HCT116 (cell line): ENCODE data around the gene MTG2. TPM values are rescaled to one million over a fixed set of nuclear protein-coding genes. Genes with fewer than 3 reads are reported as not detected.

Experiments
- ATAC-seq: fragments of 200-7000 bp; cut with Tn5 transposase; 2 replicates; pipeline ENCODE4 v1.9.1; 2020; ENCODE audit warnings: mild to moderate bottlenecking, moderate library complexity
- BruUV-seq: library from RNA; stranded (reverse); fragments of 400-500 nt; replicated peaks from 2 replicates; lab custom pipeline; 2021; lab: Mats Ljungman, UMichigan
- CTCF ChIA-PET: fragments of 300-600 bp; sonication (Branson Sonifier 250); formaldehyde crosslinking; loops from one replicate; lab custom pipeline; 2021; ENCODE audit warnings: antibody characterized with exemption; lab: Charles Lee
- POLR2A ChIA-PET: fragments of 300-600, 350-600 bp; sonication (Branson Sonifier 250); formaldehyde crosslinking; loops from one replicate; lab custom pipeline; 2021; ENCODE audit warnings: antibody characterized with exemption; lab: Charles Lee
- RAD21 ChIA-PET, 2 experiments: fragments of 300-600 bp; sonication (Branson Sonifier 250); formaldehyde crosslinking; loops; one replicate each; lab custom pipeline; 2023; ENCODE audit warnings: low total read pairs in 2 of 2; ENCODE audit not compliant: uncharacterized antibody in 2 of 2, unreplicated experiment in 2 of 2, low non-redundant PET in 1 of 2; lab: Charles Lee
- DNase-seq: peaks from one replicate; pipeline ENCODE4 v3.0.0-alpha.2; 2010; ENCODE audit warnings: low read depth, low spot score
- H2AFZ ChIP-seq: fragments of 200-600 bp; shearing (Covaris generic), sonication (generic); 2 replicates; pipeline ENCODE4 v1.6.1; 2017; ENCODE audit warnings: low read depth, mixed run types, mixed read lengths, antibody characterized with exemption, low read length; ENCODE audit not compliant: poor library complexity, severe bottlenecking
- H3K27ac ChIP-seq: 2 replicates; pipeline ENCODE4 v1.5.1; 2012; ENCODE audit warnings: low read depth, low read length
- H3K27me3 ChIP-seq: fragments of 200-600 bp; sonication (generic); 2 replicates; pipeline ENCODE4 v1.6.1; 2016; ENCODE audit warnings: mixed run types, low read length, mixed read lengths; ENCODE audit not compliant: insufficient read depth
- H3K36me3 ChIP-seq, 2 experiments: fragments of 200-500 bp in 1 of 2; fragments of 200-600 bp in 1 of 2; sonication (Bioruptor generic) in 1 of 2; sonication (generic) in 1 of 2; 2 replicates each; pipeline versions ENCODE4 v1.5.1 to v1.6.1; 2014 to 2016; ENCODE audit warnings: low read length in 2 of 2, inconsistent platforms in 1 of 2, mixed read lengths in 1 of 2, mixed run types in 1 of 2; ENCODE audit not compliant: insufficient read depth in 2 of 2, control insufficient read depth in 1 of 2
- H3K4me1 ChIP-seq, 2 experiments: fragments of 200-600 bp in 1 of 2; sonication (generic) in 1 of 2; 2 replicates each; pipeline versions ENCODE4 v1.5.1 to v1.6.1; 2012 to 2017; ENCODE audit warnings: low read length in 2 of 2, inconsistent platforms in 1 of 2, mild to moderate bottlenecking in 1 of 2, mixed read lengths in 1 of 2, mixed run types in 1 of 2, moderate library complexity in 1 of 2; ENCODE audit not compliant: insufficient read depth in 2 of 2, control insufficient read depth in 1 of 2
- H3K4me2 ChIP-seq: fragments of 200-600 bp; sonication (generic); 2 replicates; pipeline ENCODE4 v1.6.1; 2017; ENCODE audit warnings: mixed run types, low read length, mixed read lengths
- H3K4me3 ChIP-seq, 2 experiments: fragments of 200-600 bp in 1 of 2; sonication (generic) in 1 of 2; replicated peaks in 1 of 2; 2 replicates each; pipeline ENCODE4 v1.5.1; 2011 to 2016; ENCODE audit warnings: low read length in 2 of 2, control low read depth in 1 of 2, low read depth in 1 of 2, mild to moderate bottlenecking in 1 of 2, mixed read lengths in 1 of 2, mixed run types in 1 of 2
- H3K79me2 ChIP-seq: fragments of 200-600 bp; sonication (generic); 2 replicates; pipeline ENCODE4 v1.6.1; 2017; ENCODE audit warnings: mild to moderate bottlenecking, mixed run types, low read length, moderate library complexity, mixed read lengths; ENCODE audit not compliant: insufficient read depth
- H3K9ac ChIP-seq: fragments of 200-600 bp; sonication (generic); 2 replicates; pipeline ENCODE4 v1.6.1; 2016; ENCODE audit warnings: low read length, mixed read lengths
- H3K9me2 ChIP-seq: fragments of 200-600 bp; sonication (generic), shearing (Covaris generic); 2 replicates; pipeline ENCODE4 v1.6.1; 2017; ENCODE audit warnings: mixed run types, mild to moderate bottlenecking, moderate library complexity; ENCODE audit not compliant: insufficient read depth
- H3K9me3 ChIP-seq, 2 experiments: fragments of 200-500 bp in 1 of 2; fragments of 200-600 bp in 1 of 2; sonication (Bioruptor generic) in 1 of 2; sonication (generic) in 1 of 2; 2 replicates each; pipeline ENCODE4 v1.6.1; 2014 to 2017; ENCODE audit warnings: low read length in 2 of 2, mixed read lengths in 2 of 2, inconsistent platforms in 1 of 2, low read depth in 1 of 2, mild to moderate bottlenecking in 1 of 2, mixed run types in 1 of 2, moderate library complexity in 1 of 2; ENCODE audit not compliant: control insufficient read depth in 1 of 2, insufficient read depth in 1 of 2
- H4K20me1 ChIP-seq: fragments of 200-600 bp; sonication (generic), shearing (Covaris generic); 2 replicates; pipeline ENCODE4 v1.6.1; 2017; ENCODE audit warnings: mixed run types, mild to moderate bottlenecking, moderate library complexity; ENCODE audit not compliant: insufficient read depth
- CBX3 ChIP-seq: IDR thresholded peaks from 2 replicates; pipeline ENCODE4 v1.6.1; 2012; ENCODE audit warnings: low read depth
- CEBPB ChIP-seq: IDR thresholded peaks from 2 replicates; pipeline ENCODE4 v1.6.1; 2012; ENCODE audit warnings: low read depth
- EGR1 ChIP-seq: IDR thresholded peaks from 2 replicates; pipeline ENCODE4 v1.6.1; 2012; ENCODE audit warnings: low read depth
- ELF1 ChIP-seq: IDR thresholded peaks from 2 replicates; pipeline ENCODE4 v1.6.1; 2012; ENCODE audit warnings: low read depth, borderline replicate concordance
- EZH2 ChIP-seq: fragments of 200-600 bp; sonication (generic); IDR thresholded peaks from 2 replicates; pipeline ENCODE4 v1.6.1; 2017; ENCODE audit warnings: antibody characterized with exemption, mixed run types
- FOSL1 ChIP-seq: IDR thresholded peaks from 2 replicates; pipeline ENCODE4 v1.6.1; 2012; ENCODE audit warnings: low read depth
- JUND ChIP-seq: IDR thresholded peaks from 2 replicates; pipeline ENCODE4 v1.6.1; 2012
- POLR2A ChIP-seq: IDR thresholded peaks from 2 replicates; pipeline ENCODE4 v1.7.0; 2011; ENCODE audit warnings: borderline replicate concordance; ENCODE audit not compliant: insufficient read depth, insufficient read length; ENCODE audit errors: extremely low read depth
- POLR2AphosphoS5 ChIP-seq: IDR thresholded peaks from 2 replicates; pipeline ENCODE4 v1.6.1; 2011; ENCODE audit warnings: mild to moderate bottlenecking, low read depth, low read length, moderate library complexity
- RAD21 ChIP-seq: IDR thresholded peaks from 2 replicates; pipeline ENCODE4 v1.6.1; 2012; ENCODE audit warnings: low read depth, mild to moderate bottlenecking
- SP1 ChIP-seq: IDR thresholded peaks from 2 replicates; pipeline ENCODE4 v1.6.1; 2012; ENCODE audit warnings: low read depth
- SRF ChIP-seq: IDR thresholded peaks from 2 replicates; pipeline ENCODE4 v1.6.1; 2012; ENCODE audit warnings: low read depth
- TCF7L2 ChIP-seq: IDR thresholded peaks from 2 replicates; pipeline ENCODE4 v1.7.0; 2011; ENCODE audit warnings: borderline replicate concordance, inconsistent platforms; ENCODE audit not compliant: insufficient read depth, insufficient read length; ENCODE audit errors: extremely low read depth
- YY1 ChIP-seq: IDR thresholded peaks from 2 replicates; pipeline ENCODE4 v1.6.1; 2011; ENCODE audit warnings: low read length, low read depth, moderate library complexity, mild to moderate bottlenecking; ENCODE audit not compliant: insufficient replicate concordance; ENCODE audit errors: extremely low read depth
- ZFX ChIP-seq: fragments of 450-650 bp; IDR thresholded peaks from 2 replicates; pipeline ENCODE4 v1.6.1; 2017
- ZNF274 ChIP-seq: fragments of 200-500 bp; sonication (Bioruptor generic); IDR thresholded peaks from 2 replicates; pipeline ENCODE4 v1.6.1; 2014; ENCODE audit warnings: mild to moderate bottlenecking, low read depth, low read length, inconsistent platforms
- intact Hi-C: fragments of 100-400 bp; cut with micrococcal nuclease; formaldehyde crosslinking; loops from 2 replicates; pipeline ENCODE4 v1.10.0; 2022
- total RNA-seq: library from RNA; stranded (reverse); gene quantifications from one replicate; pipeline ENCODE4 v1.2.1, GENCODE V29; 2021; ENCODE audit not compliant: unreplicated experiment
- TF ChIP-seq, protein P1 (sequence below), 3 experiments: fragments of 200-600 bp in 1 of 3; sonication (generic) in 1 of 3; IDR thresholded peaks in 2 of 3; conservative IDR thresholded peaks in 1 of 3; 2 replicates each; pipeline ENCODE4 v1.5.1; 2012 to 2017; ENCODE audit warnings: low read depth in 2 of 3, low read length in 2 of 3, antibody characterized with exemption in 1 of 3, borderline replicate concordance in 1 of 3, control low read depth in 1 of 3, mild to moderate bottlenecking in 1 of 3, mixed read lengths in 1 of 3, mixed run types in 1 of 3, moderate library complexity in 1 of 3; ENCODE audit not compliant: insufficient read depth in 1 of 3
- TF ChIP-seq, protein P2 (sequence below): IDR thresholded peaks from 2 replicates; pipeline ENCODE4 v1.6.1; 2012; ENCODE audit warnings: low read depth
- TF ChIP-seq, protein P3 (sequence below): IDR thresholded peaks from 2 replicates; pipeline ENCODE4 v1.6.1; 2011; ENCODE audit warnings: mild to moderate bottlenecking, low read length, moderate library complexity; ENCODE audit not compliant: insufficient replicate concordance; ENCODE audit errors: extremely low read depth
- TF ChIP-seq, protein P4 (sequence below): IDR thresholded peaks from 2 replicates; pipeline ENCODE4 v1.6.1; 2012

Gene MTG2
- total RNA-seq, 1 experiment from 2014 or later, result 43.3 TPM

DNA sequence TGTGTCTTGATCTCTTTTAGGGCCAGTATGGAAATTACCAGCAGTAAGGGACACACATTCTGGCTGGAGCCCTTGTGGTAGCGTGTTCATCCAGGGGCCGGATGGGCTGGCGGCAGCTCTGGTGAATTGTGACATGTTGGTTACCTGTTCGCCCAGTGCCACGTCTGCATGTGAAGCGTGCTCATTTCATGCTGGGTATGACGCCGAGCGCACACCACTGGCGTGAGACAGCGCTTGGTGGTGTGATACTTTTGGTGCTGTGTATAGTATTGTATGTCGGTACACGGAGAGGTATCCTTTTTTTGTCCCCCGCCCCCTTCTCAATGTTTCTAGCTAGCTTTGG lies 3.7 kb upstream of the MTG2 start:
- no TSS peak for BruUV-seq
- intact Hi-C loops, result no loop called here
- Histone ChIP-seq H3K4me1 (peaks cover 2 to 11% of the 10 kb centered on the region in 2 experiments; a peak in 3 of 4 replicates), H3K4me2 (no peak overlapping the region), H3K9me2 (no peaks in the 10 kb centered on the region), H3K27me3 (no peaks in the 10 kb centered on the region), H3K4me3 (no peak overlapping the region), H3K36me3 (peaks cover 0 to 2% of the 10 kb centered on the region in 2 experiments; a peak in 2 of 4 replicates)
- TF ChIP-seq YY1, result no peak
- no peak for TF ChIP-seq EGR1
- TF ChIP-seq, protein P1, sequence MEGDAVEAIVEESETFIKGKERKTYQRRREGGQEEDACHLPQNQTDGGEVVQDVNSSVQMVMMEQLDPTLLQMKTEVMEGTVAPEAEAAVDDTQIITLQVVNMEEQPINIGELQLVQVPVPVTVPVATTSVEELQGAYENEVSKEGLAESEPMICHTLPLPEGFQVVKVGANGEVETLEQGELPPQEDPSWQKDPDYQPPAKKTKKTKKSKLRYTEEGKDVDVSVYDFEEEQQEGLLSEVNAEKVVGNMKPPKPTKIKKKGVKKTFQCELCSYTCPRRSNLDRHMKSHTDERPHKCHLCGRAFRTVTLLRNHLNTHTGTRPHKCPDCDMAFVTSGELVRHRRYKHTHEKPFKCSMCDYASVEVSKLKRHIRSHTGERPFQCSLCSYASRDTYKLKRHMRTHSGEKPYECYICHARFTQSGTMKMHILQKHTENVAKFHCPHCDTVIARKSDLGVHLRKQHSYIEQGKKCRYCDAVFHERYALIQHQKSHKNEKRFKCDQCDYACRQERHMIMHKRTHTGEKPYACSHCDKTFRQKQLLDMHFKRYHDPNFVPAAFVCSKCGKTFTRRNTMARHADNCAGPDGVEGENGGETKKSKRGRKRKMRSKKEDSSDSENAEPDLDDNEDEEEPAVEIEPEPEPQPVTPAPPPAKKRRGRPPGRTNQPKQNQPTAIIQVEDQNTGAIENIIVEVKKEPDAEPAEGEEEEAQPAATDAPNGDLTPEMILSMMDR (IDR thresholded peaks at IDR 0.05 in 2 of 3, conservative IDR thresholded peaks at IDR 0.05 in 1 of 3; ENCODE audit: borderline replicate concordance in 1 of 3, insufficient read depth in 1 of 3, low read depth in 2 of 3, low read length in 2 of 3), result no peak
- TF ChIP-seq FOSL1, result no peak
- TF ChIP-seq SP1, result no peak
- no peak for TF ChIP-seq ZNF274
- TF ChIP-seq EZH2, result no peak
- TF ChIP-seq SRF, result no peak
- no peak for TF ChIP-seq RAD21
- TF ChIP-seq, protein P2, sequence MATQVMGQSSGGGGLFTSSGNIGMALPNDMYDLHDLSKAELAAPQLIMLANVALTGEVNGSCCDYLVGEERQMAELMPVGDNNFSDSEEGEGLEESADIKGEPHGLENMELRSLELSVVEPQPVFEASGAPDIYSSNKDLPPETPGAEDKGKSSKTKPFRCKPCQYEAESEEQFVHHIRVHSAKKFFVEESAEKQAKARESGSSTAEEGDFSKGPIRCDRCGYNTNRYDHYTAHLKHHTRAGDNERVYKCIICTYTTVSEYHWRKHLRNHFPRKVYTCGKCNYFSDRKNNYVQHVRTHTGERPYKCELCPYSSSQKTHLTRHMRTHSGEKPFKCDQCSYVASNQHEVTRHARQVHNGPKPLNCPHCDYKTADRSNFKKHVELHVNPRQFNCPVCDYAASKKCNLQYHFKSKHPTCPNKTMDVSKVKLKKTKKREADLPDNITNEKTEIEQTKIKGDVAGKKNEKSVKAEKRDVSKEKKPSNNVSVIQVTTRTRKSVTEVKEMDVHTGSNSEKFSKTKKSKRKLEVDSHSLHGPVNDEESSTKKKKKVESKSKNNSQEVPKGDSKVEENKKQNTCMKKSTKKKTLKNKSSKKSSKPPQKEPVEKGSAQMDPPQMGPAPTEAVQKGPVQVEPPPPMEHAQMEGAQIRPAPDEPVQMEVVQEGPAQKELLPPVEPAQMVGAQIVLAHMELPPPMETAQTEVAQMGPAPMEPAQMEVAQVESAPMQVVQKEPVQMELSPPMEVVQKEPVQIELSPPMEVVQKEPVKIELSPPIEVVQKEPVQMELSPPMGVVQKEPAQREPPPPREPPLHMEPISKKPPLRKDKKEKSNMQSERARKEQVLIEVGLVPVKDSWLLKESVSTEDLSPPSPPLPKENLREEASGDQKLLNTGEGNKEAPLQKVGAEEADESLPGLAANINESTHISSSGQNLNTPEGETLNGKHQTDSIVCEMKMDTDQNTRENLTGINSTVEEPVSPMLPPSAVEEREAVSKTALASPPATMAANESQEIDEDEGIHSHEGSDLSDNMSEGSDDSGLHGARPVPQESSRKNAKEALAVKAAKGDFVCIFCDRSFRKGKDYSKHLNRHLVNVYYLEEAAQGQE, result no peak
- TF ChIP-seq POLR2AphosphoS5, result no peak
- TF ChIP-seq JUND, result no peak
- TF ChIP-seq CEBPB, result no peak
- no peak for TF ChIP-seq ZFX
- no peak for TF ChIP-seq ELF1
- TF ChIP-seq, protein P3, sequence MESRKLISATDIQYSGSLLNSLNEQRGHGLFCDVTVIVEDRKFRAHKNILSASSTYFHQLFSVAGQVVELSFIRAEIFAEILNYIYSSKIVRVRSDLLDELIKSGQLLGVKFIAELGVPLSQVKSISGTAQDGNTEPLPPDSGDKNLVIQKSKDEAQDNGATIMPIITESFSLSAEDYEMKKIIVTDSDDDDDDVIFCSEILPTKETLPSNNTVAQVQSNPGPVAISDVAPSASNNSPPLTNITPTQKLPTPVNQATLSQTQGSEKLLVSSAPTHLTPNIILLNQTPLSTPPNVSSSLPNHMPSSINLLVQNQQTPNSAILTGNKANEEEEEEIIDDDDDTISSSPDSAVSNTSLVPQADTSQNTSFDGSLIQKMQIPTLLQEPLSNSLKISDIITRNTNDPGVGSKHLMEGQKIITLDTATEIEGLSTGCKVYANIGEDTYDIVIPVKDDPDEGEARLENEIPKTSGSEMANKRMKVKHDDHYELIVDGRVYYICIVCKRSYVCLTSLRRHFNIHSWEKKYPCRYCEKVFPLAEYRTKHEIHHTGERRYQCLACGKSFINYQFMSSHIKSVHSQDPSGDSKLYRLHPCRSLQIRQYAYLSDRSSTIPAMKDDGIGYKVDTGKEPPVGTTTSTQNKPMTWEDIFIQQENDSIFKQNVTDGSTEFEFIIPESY, result no peak
- TF ChIP-seq, protein P4, sequence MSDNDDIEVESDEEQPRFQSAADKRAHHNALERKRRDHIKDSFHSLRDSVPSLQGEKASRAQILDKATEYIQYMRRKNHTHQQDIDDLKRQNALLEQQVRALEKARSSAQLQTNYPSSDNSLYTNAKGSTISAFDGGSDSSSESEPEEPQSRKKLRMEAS, result no peak
- no peak for TF ChIP-seq CBX3
- TF ChIP-seq POLR2A, result no peak
- TF ChIP-seq TCF7L2, result no peak
- TF ChIP-seq, all 23 proteins: peak for 0
- RAD21 ChIA-PET, result no interaction called here
- no peak overlapping the region for H3K27ac ChIP-seq
- H3K9ac ChIP-seq, result no peak overlapping the region
- ATAC-seq, result no peak
- no peaks in the 10 kb centered on the region for H4K20me1 ChIP-seq
- H3K9me3 ChIP-seq, result no peaks in the 10 kb centered on the region
- CTCF ChIA-PET, result no interaction called here
- H2AFZ ChIP-seq, result no peak overlapping the region
- DNase-seq, result no peak
- POLR2A ChIA-PET, result no interaction called here
- H3K79me2 ChIP-seq, result peaks cover 25% of the 10 kb centered on the region
